Measurements from ENCODE around the gene PKP4. TPM values are rescaled to one million over a fixed set of nuclear protein-coding genes. Genes with fewer than 3 reads are reported as not detected.
A peak's percentile ranks its signal among the peaks of the same experiment; 100 is the strongest.

Gene PKP4
- total RNA-seq, 1 experiment from 2014 or later, result 147 TPM

DNA sequence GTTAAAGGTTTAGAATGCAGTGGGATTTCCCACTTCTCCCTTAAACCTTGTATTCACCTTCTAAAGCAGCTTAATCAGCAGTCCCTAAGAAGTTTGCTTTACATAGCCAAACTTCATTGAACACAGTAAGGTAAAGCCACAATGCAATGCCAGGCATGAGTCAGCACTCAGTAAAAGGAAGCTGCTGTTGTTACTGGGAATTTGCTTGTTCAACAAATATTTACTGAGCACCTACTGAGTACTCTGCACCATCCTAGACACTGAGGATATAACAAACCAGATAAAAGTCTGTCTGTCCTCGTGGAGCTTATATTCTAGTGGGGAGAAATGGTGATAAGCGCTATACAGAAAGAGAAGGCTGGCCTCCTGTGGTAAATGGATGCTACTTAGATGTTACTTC, 162.7 kb downstream of the PKP4 start:
- H3K36me3 ChIP-seq (ENCODE audit: control insufficient read depth, insufficient read depth, low read length), result peaks cover 4% of the 10 kb centered on the region; the same call in 1 of the 2 replicates
- no peak for DNase-seq
- intact Hi-C loops (cut with micrococcal nuclease; ENCODE audit: unreplicated experiment), result loop anchor here (10.0 kb wide), 1 partner anchor 435 kb away; no protein-coding TSS in a partner anchor
- ChIA-PET POLR2A (no interaction called here), CTCF (interaction anchor here (0.6 to 1.9 kb wide), 5 partner anchors 157 to 595 kb away, joined by 4 to 9 read pairs (median 4); partner anchors contain the start of genes CCDC148 and PKP4)
- Mint-ChIP-seq H3K9me3 (ENCODE audit: unreplicated experiment) (no peaks in the 10 kb centered on the region), H3K27ac (ENCODE audit: unreplicated experiment) (peak overlapping the region; percentile 25), H3K36me3 (ENCODE audit: insufficient read depth, unreplicated experiment) (peaks cover 43% of the 10 kb centered on the region), H3K4me1 (ENCODE audit: low read depth, unreplicated experiment) (peaks cover 7% of the 10 kb centered on the region), H3K4me3 (ENCODE audit: unreplicated experiment) (no peak overlapping the region), H3K27me3 (ENCODE audit: insufficient read depth, unreplicated experiment) (no peaks in the 10 kb centered on the region)
- no TSS peak for BruUV-seq (replicated peaks)
- no peak overlapping the region for H3K4me3 ChIP-seq (ENCODE audit: low read depth, low read length)
- no peaks in the 10 kb centered on the region for H3K9me3 ChIP-seq
- TF ChIP-seq CTCF (IDR thresholded peaks at IDR 0.05; ENCODE audit: insufficient read depth in 1 of 2, low read depth in 1 of 2, low read length in 1 of 2, severe bottlenecking in 1 of 2, unreplicated experiment in 1 of 2), result no peak
- no peaks in the 10 kb centered on the region for H3K27me3 ChIP-seq (replicated peaks; ENCODE audit: control insufficient read depth, insufficient read depth, low read length)
- peaks cover 11% of the 10 kb centered on the region; the same call in 1 of the 2 replicates for H3K4me1 ChIP-seq

DNA sequence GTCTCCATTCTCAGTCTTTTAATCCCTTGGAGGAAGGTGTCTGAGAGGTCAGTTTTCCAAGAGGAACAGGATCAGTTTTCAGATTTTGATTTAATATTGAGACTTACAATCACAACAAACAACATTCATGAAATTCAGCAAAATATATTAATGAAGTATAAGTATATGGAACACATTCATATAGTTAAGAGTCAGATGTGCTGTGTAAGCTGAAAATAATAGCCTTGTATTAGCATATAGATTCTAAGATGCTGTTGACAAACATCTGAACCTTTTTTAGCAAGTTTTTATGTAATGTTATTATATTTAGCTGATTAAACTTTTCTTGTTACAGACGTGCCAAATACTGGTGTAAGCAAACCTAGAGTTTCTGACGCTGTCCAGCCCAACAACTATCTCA, 163.9 kb downstream of the PKP4 start:
- H3K4me1 ChIP-seq, result peaks cover 11% of the 10 kb centered on the region; the same call in 1 of the 2 replicates
- ChIA-PET POLR2A (no interaction called here), CTCF (no interaction called here)
- H3K9me3 Mint-ChIP-seq (ENCODE audit: unreplicated experiment), result no peaks in the 10 kb centered on the region
- H3K4me1 Mint-ChIP-seq (ENCODE audit: low read depth, unreplicated experiment), result peaks cover 7% of the 10 kb centered on the region
- H3K4me3 Mint-ChIP-seq (ENCODE audit: unreplicated experiment), result no peak overlapping the region
- intact Hi-C loops (cut with micrococcal nuclease; ENCODE audit: unreplicated experiment), result no loop called here
- DNase-seq, result no peak
- no peak for TF ChIP-seq CTCF (IDR thresholded peaks at IDR 0.05; ENCODE audit: insufficient read depth in 1 of 2, low read depth in 1 of 2, low read length in 1 of 2, severe bottlenecking in 1 of 2, unreplicated experiment in 1 of 2)
- H3K36me3 ChIP-seq (ENCODE audit: control insufficient read depth, insufficient read depth, low read length), result peaks cover 4% of the 10 kb centered on the region; the same call in 1 of the 2 replicates
- no TSS peak for BruUV-seq (replicated peaks)
- peaks cover 53% of the 10 kb centered on the region for H3K36me3 Mint-ChIP-seq (ENCODE audit: insufficient read depth, unreplicated experiment)
- no peak overlapping the region for H3K27ac Mint-ChIP-seq (ENCODE audit: unreplicated experiment)
- no peaks in the 10 kb centered on the region for H3K9me3 ChIP-seq
- no peaks in the 10 kb centered on the region for H3K27me3 ChIP-seq (replicated peaks; ENCODE audit: control insufficient read depth, insufficient read depth, low read length)
- no peak overlapping the region for H3K4me3 ChIP-seq (ENCODE audit: low read depth, low read length)
- H3K27me3 Mint-ChIP-seq (ENCODE audit: insufficient read depth, unreplicated experiment), result no peaks in the 10 kb centered on the region

- POLR2A ChIA-PET, result no interaction called here
- CTCF ChIA-PET, result no interaction called here
Observed at GRCh38 chr2:158624071-158624667, 167.4 kb downstream of the PKP4 start.

More at GRCh38 chr2:158624071-158624667, 167.4 kb downstream of the PKP4 start:
- Histone ChIP-seq H3K4me3 (ENCODE audit: low read depth, low read length) (no peak overlapping the region), H3K36me3 (ENCODE audit: control insufficient read depth, insufficient read depth, low read length) (peaks cover 6% of the 10 kb centered on the region), H3K4me1 (peaks cover 2% of the 10 kb centered on the region; the same call in 1 of the 2 replicates), H3K27me3 (replicated peaks; ENCODE audit: control insufficient read depth, insufficient read depth, low read length) (no peaks in the 10 kb centered on the region), H3K9me3 (no peaks in the 10 kb centered on the region)
- H3K4me1 Mint-ChIP-seq (ENCODE audit: low read depth, unreplicated experiment), result peaks cover 2% of the 10 kb centered on the region
- peaks cover 63% of the 10 kb centered on the region for H3K36me3 Mint-ChIP-seq (ENCODE audit: insufficient read depth, unreplicated experiment)
- no peaks in the 10 kb centered on the region for H3K9me3 Mint-ChIP-seq (ENCODE audit: unreplicated experiment)
- DNase-seq, result no peak
- H3K27me3 Mint-ChIP-seq (ENCODE audit: insufficient read depth, unreplicated experiment), result no peaks in the 10 kb centered on the region
- intact Hi-C loops (cut with micrococcal nuclease; ENCODE audit: unreplicated experiment), result no loop called here
- H3K4me3 Mint-ChIP-seq (ENCODE audit: unreplicated experiment), result no peak overlapping the region
- H3K27ac Mint-ChIP-seq (ENCODE audit: unreplicated experiment), result no peak overlapping the region
- no peak for TF ChIP-seq CTCF (IDR thresholded peaks at IDR 0.05; ENCODE audit: insufficient read depth in 1 of 2, low read depth in 1 of 2, low read length in 1 of 2, severe bottlenecking in 1 of 2, unreplicated experiment in 1 of 2)
- no TSS peak for BruUV-seq (replicated peaks)
